OCI-LY1 (cell line): ENCODE data around the gene SLC15A4.
"Not testable (repeated sequence)": the region's sequence is repeated elsewhere in the genome, so short reads cannot be mapped to it uniquely, and the experiment has no call there.

Experiments used
- CTCF ChIP-seq: fragments of 200-600 bp; sonication (generic), shearing (Covaris generic); IDR thresholded peaks from 2 replicates; pipeline ENCODE4 v1.5.1; 2017; ENCODE audit warnings: mild to moderate bottlenecking, antibody characterized with exemption, low read length, moderate library complexity, mixed read lengths
- EZH2 ChIP-seq: fragments of 200-600 bp; sonication (generic), shearing (Covaris generic); IDR thresholded peaks from 2 replicates; pipeline ENCODE4 v1.8.0; 2017; ENCODE audit warnings: borderline replicate concordance, mixed run types, mild to moderate bottlenecking, antibody characterized with exemption, low read length, moderate library complexity, mixed read lengths

- not testable (repeated sequence) for TF ChIP-seq CTCF, EZH2
These were observed 18.4 kb downstream of the SLC15A4 start for GRCh38 chr12:128805406-128805805.
